ENCODE measurements around the gene RHBDF2. TPM values are rescaled to one million over a fixed set of nuclear protein-coding genes. Genes with fewer than 3 reads are reported as not detected.

Gene RHBDF2
- total RNA-seq, 4 donors from 2014 or later: 11.4 to 29.8 (median 23.3) TPM

DNA sequence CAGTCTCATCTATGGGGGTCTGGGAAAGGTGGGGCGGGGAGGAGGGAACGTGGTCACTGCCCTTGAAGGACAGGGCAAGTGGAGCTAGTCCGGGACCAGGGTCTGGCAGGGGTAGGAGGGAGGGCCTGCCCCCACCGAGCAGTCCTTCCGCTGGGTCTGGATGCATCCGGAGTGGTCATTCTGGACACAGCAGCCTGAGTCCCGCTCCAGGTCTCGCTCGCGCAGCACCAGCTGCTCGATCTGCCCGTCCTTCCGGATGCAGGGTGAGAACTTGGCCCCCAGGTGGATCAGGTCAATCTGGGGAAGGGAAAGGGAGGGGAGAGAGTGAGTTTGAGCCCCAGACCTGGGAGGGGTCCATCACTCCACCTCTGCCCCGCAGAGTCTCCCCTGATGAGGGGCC lies 27.0 kb downstream of the RHBDF2 start:
- H3K27me3 ChIP-seq: no peaks in the 10 kb centered on the region
- H3K27ac ChIP-seq: no peak overlapping the region
- ATAC-seq (no peak), DNase-seq (no peak)
- intact Hi-C loops (cut with DNase I; ENCODE audit: low total_unique reads): no loop called here
- TF ChIP-seq, protein P1, sequence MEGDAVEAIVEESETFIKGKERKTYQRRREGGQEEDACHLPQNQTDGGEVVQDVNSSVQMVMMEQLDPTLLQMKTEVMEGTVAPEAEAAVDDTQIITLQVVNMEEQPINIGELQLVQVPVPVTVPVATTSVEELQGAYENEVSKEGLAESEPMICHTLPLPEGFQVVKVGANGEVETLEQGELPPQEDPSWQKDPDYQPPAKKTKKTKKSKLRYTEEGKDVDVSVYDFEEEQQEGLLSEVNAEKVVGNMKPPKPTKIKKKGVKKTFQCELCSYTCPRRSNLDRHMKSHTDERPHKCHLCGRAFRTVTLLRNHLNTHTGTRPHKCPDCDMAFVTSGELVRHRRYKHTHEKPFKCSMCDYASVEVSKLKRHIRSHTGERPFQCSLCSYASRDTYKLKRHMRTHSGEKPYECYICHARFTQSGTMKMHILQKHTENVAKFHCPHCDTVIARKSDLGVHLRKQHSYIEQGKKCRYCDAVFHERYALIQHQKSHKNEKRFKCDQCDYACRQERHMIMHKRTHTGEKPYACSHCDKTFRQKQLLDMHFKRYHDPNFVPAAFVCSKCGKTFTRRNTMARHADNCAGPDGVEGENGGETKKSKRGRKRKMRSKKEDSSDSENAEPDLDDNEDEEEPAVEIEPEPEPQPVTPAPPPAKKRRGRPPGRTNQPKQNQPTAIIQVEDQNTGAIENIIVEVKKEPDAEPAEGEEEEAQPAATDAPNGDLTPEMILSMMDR (IDR thresholded peaks at IDR 0.05 in 4 of 5, conservative IDR thresholded peaks at IDR 0.05 in 1 of 5): no peak
- TF ChIP-seq POLR2A (IDR thresholded peaks at IDR 0.05): no peak
- no peaks in the 10 kb centered on the region for H3K9me3 ChIP-seq
- H3K4me3 ChIP-seq: no peak overlapping the region
- no peaks in the 10 kb centered on the region for H3K4me1 ChIP-seq
- H3K36me3 ChIP-seq: peaks cover 0 to 58% of the 10 kb centered on the region in 2 donors
- in situ Hi-C loops (cut with MboI; ENCODE audit: low sequenced_read_pairs in 4 of 4): no loop called here

DNA sequence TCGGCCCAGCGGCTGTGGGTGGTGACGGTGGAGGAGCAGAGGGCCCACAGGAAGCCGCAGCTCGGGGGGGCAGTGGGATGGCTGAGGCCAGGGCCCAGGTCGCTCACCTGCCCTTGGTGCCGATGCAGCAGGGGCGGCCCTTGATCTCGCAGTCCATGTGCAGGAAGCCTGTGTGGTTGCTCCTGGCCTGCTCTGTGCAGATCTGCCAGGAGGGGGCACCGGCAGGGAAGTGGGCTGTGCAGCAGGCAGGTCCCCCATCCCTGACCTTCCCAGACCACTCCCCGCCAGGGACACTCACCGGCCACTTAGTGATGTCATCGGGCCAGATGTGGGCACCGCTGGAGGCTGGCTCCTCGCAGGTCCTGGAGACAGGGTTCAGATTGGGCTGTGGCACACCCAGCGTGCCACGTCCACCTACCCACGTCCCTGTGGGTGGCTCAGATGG lies 27.7 kb downstream of the RHBDF2 start:
- in situ Hi-C loops (cut with MboI; ENCODE audit: low sequenced_read_pairs in 4 of 4): no loop called here
- intact Hi-C loops (cut with DNase I; ENCODE audit: low total_unique reads): no loop called here

DNA sequence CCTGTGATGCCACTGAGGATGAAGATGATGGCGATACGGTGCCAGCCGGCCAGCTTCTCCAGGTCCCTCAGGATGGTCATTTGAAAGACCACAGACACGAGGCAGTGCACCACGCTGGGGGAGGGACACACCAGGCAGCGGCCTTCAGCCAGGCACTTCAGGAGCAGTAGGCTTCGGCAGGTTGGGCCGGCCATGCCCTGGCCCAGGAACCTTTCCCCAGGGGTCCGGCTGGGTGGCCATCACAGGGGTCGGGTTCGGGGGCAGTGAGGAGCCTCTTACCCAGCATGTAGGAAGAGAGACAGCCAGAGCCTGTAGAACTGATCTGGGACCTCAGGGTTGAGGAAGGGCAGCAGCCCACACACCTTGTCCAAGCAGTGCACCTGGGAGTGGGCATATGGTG lies 28.5 kb downstream of the RHBDF2 start:
- Histone ChIP-seq H3K36me3 (peaks cover 0 to 50% of the 10 kb centered on the region in 2 donors), H3K4me1 (no peaks in the 10 kb centered on the region), H3K27me3 (no peaks in the 10 kb centered on the region), H3K9me3 (no peaks in the 10 kb centered on the region), H3K27ac (no peak overlapping the region), H3K4me3 (no peak overlapping the region)
- TF ChIP-seq, protein P1 (IDR thresholded peaks at IDR 0.05 in 4 of 5, conservative IDR thresholded peaks at IDR 0.05 in 1 of 5): no peak
- TF ChIP-seq POLR2A (IDR thresholded peaks at IDR 0.05): no peak
- ATAC-seq: no peak
- DNase-seq: no peak
- intact Hi-C loops (cut with DNase I; ENCODE audit: low total_unique reads): no loop called here
- in situ Hi-C loops (cut with MboI; ENCODE audit: low sequenced_read_pairs in 4 of 4): no loop called here

More for the DNA sequence above, 27.7 kb downstream of the RHBDF2 start:
- H3K4me1 ChIP-seq: no peaks in the 10 kb centered on the region
- H3K9me3 ChIP-seq: no peaks in the 10 kb centered on the region
- DNase-seq (no peak), ATAC-seq (no peak)
- no peak for TF ChIP-seq POLR2A (IDR thresholded peaks at IDR 0.05)
- TF ChIP-seq, protein P1 (IDR thresholded peaks at IDR 0.05 in 4 of 5, conservative IDR thresholded peaks at IDR 0.05 in 1 of 5): no peak
- no peak overlapping the region for H3K4me3 ChIP-seq
- peaks cover 0 to 52% of the 10 kb centered on the region in 2 donors for H3K36me3 ChIP-seq
- no peaks in the 10 kb centered on the region for H3K27me3 ChIP-seq
- no peak overlapping the region for H3K27ac ChIP-seq

DNA sequence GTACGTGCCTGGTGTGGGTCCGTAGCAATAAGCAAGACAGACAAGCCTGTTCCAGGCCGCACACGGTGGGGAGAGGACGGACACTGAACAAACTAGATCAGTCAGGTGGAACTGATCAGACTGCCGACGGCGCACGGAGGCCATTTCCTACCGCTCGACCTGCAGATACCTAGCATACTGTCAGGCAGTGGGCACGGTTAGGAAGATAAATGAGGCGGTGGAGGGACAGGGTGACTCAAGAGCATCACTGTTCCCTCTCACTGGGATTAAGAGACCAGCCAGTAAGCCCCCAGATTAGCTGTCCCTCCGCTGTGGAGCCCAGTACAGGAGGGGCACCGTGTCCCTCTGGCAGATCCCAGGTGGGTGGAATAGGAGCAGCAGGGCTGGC lies 29.0 kb downstream of the RHBDF2 start:
- peaks cover 0 to 50% of the 10 kb centered on the region in 2 donors for H3K36me3 ChIP-seq
- H3K4me3 ChIP-seq: no peak overlapping the region
- ATAC-seq (no peak), DNase-seq (no peak)
- H3K4me1 ChIP-seq: no peaks in the 10 kb centered on the region
- TF ChIP-seq POLR2A (IDR thresholded peaks at IDR 0.05): no peak
- TF ChIP-seq, protein P1 (IDR thresholded peaks at IDR 0.05 in 4 of 5, conservative IDR thresholded peaks at IDR 0.05 in 1 of 5): no peak
- no peaks in the 10 kb centered on the region for H3K9me3 ChIP-seq
- no peaks in the 10 kb centered on the region for H3K27me3 ChIP-seq
- in situ Hi-C loops (cut with MboI; ENCODE audit: low sequenced_read_pairs in 4 of 4) (no loop called here), intact Hi-C loops (cut with DNase I; ENCODE audit: low total_unique reads) (no loop called here)
- H3K27ac ChIP-seq: no peak overlapping the region
